22Rv1 (cell line): Measurements from ENCODE around the gene DUSP1.

Experiments used
- H3K27ac ChIP-seq: fragments of 450-650 bp; 2 replicates; pipeline ENCODE4 v1.5.1; 2017
- ZFX ChIP-seq: fragments of 450-650 bp; IDR thresholded peaks from 2 replicates; pipeline ENCODE4 v1.6.1; 2017; ENCODE audit warnings: antibody characterized with exemption, borderline replicate concordance
- TF ChIP-seq, protein P1 (sequence below): fragments of 450-650 bp; IDR thresholded peaks from 2 replicates; pipeline ENCODE4 v1.5.1; 2017; ENCODE audit warnings: mild to moderate bottlenecking

DUSP1 gene

DNA sequence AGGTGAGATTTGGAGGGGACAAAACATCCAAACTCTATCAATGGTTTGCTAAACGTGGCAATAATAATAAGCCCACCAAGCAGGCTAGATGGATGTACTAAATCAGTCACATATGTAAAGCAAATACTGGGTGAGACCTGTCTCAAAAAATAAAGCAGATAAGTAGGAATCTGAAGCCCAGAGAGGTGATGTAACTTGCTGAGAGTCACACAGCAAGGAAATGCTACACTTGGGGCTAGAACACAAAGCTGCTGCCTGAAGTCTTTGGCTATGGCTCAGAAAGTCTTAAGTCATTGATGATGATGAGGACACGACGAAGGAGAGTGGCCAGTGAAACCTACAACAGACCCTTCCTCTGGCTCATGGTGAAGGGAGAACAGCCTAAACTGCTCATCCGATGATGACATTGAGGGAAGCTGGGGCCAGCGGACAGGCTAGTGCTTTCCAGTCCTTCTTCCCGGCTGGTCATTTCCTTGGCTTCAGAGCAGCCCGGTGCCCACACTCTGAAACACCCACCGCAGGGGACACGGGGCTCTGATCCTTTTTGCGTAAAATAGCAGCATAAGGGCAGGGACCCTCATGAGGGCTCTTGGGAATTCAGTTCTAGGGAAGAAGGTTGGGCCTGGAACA is 14.1 kb downstream of the DUSP1 start:
- no peak overlapping the region for H3K27ac ChIP-seq

GRCh38 chr5:172754596-172755356 is 16.2 kb downstream of the DUSP1 start:
- no peak overlapping the region for H3K27ac ChIP-seq
- TF ChIP-seq, protein P1, sequence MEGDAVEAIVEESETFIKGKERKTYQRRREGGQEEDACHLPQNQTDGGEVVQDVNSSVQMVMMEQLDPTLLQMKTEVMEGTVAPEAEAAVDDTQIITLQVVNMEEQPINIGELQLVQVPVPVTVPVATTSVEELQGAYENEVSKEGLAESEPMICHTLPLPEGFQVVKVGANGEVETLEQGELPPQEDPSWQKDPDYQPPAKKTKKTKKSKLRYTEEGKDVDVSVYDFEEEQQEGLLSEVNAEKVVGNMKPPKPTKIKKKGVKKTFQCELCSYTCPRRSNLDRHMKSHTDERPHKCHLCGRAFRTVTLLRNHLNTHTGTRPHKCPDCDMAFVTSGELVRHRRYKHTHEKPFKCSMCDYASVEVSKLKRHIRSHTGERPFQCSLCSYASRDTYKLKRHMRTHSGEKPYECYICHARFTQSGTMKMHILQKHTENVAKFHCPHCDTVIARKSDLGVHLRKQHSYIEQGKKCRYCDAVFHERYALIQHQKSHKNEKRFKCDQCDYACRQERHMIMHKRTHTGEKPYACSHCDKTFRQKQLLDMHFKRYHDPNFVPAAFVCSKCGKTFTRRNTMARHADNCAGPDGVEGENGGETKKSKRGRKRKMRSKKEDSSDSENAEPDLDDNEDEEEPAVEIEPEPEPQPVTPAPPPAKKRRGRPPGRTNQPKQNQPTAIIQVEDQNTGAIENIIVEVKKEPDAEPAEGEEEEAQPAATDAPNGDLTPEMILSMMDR = no peak
- no peak for TF ChIP-seq ZFX

More for the DNA sequence above, 14.1 kb downstream of the DUSP1 start:
- TF ChIP-seq ZFX = no peak
- TF ChIP-seq, protein P1 = no peak

- no peak overlapping the region for H3K27ac ChIP-seq
- TF ChIP-seq, protein P1 = no peak
- TF ChIP-seq ZFX = no peak
Measured at GRCh38 chr5:172753101-172753500, 17.9 kb downstream of the DUSP1 start.

DNA sequence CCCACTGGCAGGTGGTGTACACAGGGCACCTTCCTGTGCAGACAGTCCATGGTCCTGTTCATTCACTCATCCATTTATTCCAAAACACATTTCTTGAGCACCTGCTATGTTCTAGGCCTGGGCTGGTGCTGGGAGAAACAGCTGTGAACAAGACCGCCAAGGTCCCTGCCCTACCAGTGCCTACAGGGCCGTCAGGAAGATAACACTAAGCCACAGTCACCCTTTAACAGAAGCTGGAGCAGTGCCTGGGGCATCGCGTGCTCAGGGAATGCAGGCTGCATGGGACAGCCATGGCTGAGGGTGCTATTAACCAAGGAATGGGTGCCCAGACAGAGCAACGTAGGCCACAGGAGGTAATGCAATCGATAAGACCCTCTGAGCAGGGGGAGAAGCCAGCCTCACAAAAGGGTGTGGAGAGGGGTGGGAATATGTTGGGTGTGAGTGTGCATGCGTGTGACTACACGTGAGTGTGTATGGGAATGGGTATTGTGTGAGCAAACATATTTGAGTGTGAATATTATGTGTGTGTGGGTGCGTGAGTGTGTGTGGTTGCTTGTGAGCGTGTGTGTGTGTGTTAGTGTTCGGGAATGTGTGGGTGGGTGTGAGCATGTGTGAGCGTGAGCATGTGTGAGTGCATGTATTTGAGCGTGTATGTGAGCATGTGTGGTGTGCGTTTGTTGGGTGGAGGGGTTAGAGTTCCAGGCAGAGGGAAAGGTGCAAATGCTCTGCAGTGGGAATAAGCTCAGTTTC is 19.1 kb downstream of the DUSP1 start:
- no peak for TF ChIP-seq ZFX
- TF ChIP-seq, protein P1 = no peak
- H3K27ac ChIP-seq = no peak overlapping the region

GRCh38 chr5:172749881-172750633 is 20.9 kb downstream of the DUSP1 start:
- TF ChIP-seq, protein P1 = no peak
- TF ChIP-seq ZFX = no peak
- no peak overlapping the region for H3K27ac ChIP-seq

- TF ChIP-seq, protein P1 = no peak
- no peak for TF ChIP-seq ZFX
Measured at GRCh38 chr5:172749076-172749475, 21.9 kb downstream of the DUSP1 start.

More at GRCh38 chr5:172749076-172749475, 21.9 kb downstream of the DUSP1 start:
- no peak overlapping the region for H3K27ac ChIP-seq
